IMR-90 (cell line): ENCODE data around the gene ARRDC2. TPM values are rescaled to one million over a fixed set of nuclear protein-coding genes. Genes with fewer than 3 reads are reported as not detected.
"Not testable (repeated sequence)": the region's sequence is repeated elsewhere in the genome, so short reads cannot be mapped to it uniquely, and the experiment has no call there.

Source experiments
- ATAC-seq: fragments of 200-7000 bp; cut with Tn5 transposase; 2 replicates; pipeline ENCODE4 v1.9.1; 2020; ENCODE audit warnings: low read depth, mild to moderate bottlenecking, moderate library complexity
- BruUV-seq: library from RNA; stranded (reverse); fragments of 400-500 nt; replicated peaks from 2 replicates; lab custom pipeline; 2021; lab: Mats Ljungman, UMichigan
- CTCF ChIA-PET: fragments of 300-600 bp; formaldehyde crosslinking; extraction: SDS; loops from one replicate; lab custom pipeline; 2021; ENCODE audit warnings: antibody characterized with exemption; lab: Yijun Ruan, JAX
- POLR2A ChIA-PET: fragments of 300-600 bp; sonication (Branson Sonifier 250); formaldehyde crosslinking; loops from one replicate; lab custom pipeline; 2022; ENCODE audit warnings: antibody characterized with exemption; ENCODE audit not compliant: unreplicated experiment; lab: Charles Lee
- DNase-seq: peaks from one replicate; pipeline ENCODE4 v3.0.0; 2013
- H2AFZ ChIP-seq: replicated peaks from 2 replicates; pipeline ENCODE3; 2013; ENCODE audit warnings: low read length, mild to moderate bottlenecking; ENCODE audit not compliant: poor library complexity
- H2AK5ac ChIP-seq: 2 replicates; pipeline ENCODE4 v1.6.1; 2013; ENCODE audit warnings: low read depth, low read length, inconsistent platforms
- H2AK9ac ChIP-seq: replicated peaks from 2 replicates; pipeline ENCODE3; 2013; ENCODE audit warnings: mild to moderate bottlenecking, low read depth, low read length, moderate library complexity; ENCODE audit not compliant: poor library complexity
- H2BK120ac ChIP-seq: 2 replicates; pipeline ENCODE4 v1.6.1; 2013; ENCODE audit warnings: low read depth, low read length, inconsistent platforms
- H2BK15ac ChIP-seq: 3 replicates; pipeline ENCODE4 v1.6.1; 2013; ENCODE audit warnings: low read depth, low read length, inconsistent platforms
- H2BK20ac ChIP-seq: 2 replicates; pipeline ENCODE4 v1.6.1; 2013; ENCODE audit warnings: low read depth, mild to moderate bottlenecking, inconsistent platforms, low read length, moderate library complexity
- H2BK5ac ChIP-seq: 2 replicates; pipeline ENCODE4 v1.6.1; 2013; ENCODE audit warnings: mild to moderate bottlenecking, low read depth, low read length, inconsistent platforms; ENCODE audit not compliant: poor library complexity, severe bottlenecking
- H3K14ac ChIP-seq: replicated peaks from 2 replicates; pipeline ENCODE4 v1.6.1; 2013; ENCODE audit warnings: low read depth, low read length, inconsistent platforms
- H3K18ac ChIP-seq: 2 replicates; pipeline ENCODE4 v1.6.1; 2013; ENCODE audit warnings: low read depth, low read length, control low read depth
- H3K23ac ChIP-seq: 2 replicates; pipeline ENCODE4 v1.6.1; 2013; ENCODE audit warnings: low read depth, low read length, inconsistent platforms
- H3K27ac ChIP-seq: 2 replicates; pipeline ENCODE4 v1.5.1; 2013; ENCODE audit warnings: mild to moderate bottlenecking, control low read depth, low read length; ENCODE audit not compliant: insufficient read depth
- H3K27me3 ChIP-seq: 2 replicates; pipeline ENCODE4 v1.6.1; 2013; ENCODE audit warnings: low read length; ENCODE audit not compliant: control insufficient read depth, insufficient read depth
- H3K36me3 ChIP-seq: 2 replicates; pipeline ENCODE4 v1.6.1; 2013; ENCODE audit warnings: low read length, mixed read lengths; ENCODE audit not compliant: control insufficient read depth, insufficient read depth
- H3K4ac ChIP-seq: 2 replicates; pipeline ENCODE4 v1.6.1; 2013; ENCODE audit warnings: low read depth, low read length, inconsistent platforms
- H3K4me1 ChIP-seq: 2 replicates; pipeline ENCODE4 v1.6.1; 2013; ENCODE audit warnings: low read length, mixed read lengths; ENCODE audit not compliant: control insufficient read depth, insufficient read depth
- H3K4me2 ChIP-seq: 2 replicates; pipeline ENCODE4 v1.6.1; 2013; ENCODE audit warnings: low read depth, mild to moderate bottlenecking, control low read depth, low read length, moderate library complexity
- H3K4me3 ChIP-seq: 2 replicates; pipeline ENCODE4 v1.5.1; 2013; ENCODE audit warnings: low read depth, mild to moderate bottlenecking, control low read depth, low read length, moderate library complexity; ENCODE audit not compliant: insufficient read depth
- H3K56ac ChIP-seq: 2 replicates; pipeline ENCODE4 v1.6.1; 2013; ENCODE audit warnings: low read length, inconsistent platforms; ENCODE audit not compliant: insufficient read depth; ENCODE audit errors: extremely low read depth
- H3K79me1 ChIP-seq, 2 experiments: 2 replicates each; pipeline ENCODE4 v1.6.1; 2013; ENCODE audit warnings: low read length in 2 of 2, inconsistent platforms in 1 of 2, low read depth in 1 of 2
- H3K9ac ChIP-seq: 2 replicates; pipeline ENCODE4 v1.6.1; 2013; ENCODE audit warnings: low read depth, low read length, control low read depth
- H3K9me1 ChIP-seq: 2 replicates; pipeline ENCODE4 v1.6.1; 2013; ENCODE audit warnings: low read length, inconsistent platforms; ENCODE audit not compliant: insufficient read depth
- H3K9me3 ChIP-seq: 2 replicates; pipeline ENCODE4 v1.6.1; 2013; ENCODE audit warnings: low read length; ENCODE audit not compliant: control insufficient read depth, insufficient read depth
- H4K20me1 ChIP-seq: 2 replicates; pipeline ENCODE4 v1.6.1; 2013; ENCODE audit warnings: low read length, inconsistent platforms; ENCODE audit not compliant: insufficient read depth
- H4K5ac ChIP-seq: 2 replicates; pipeline ENCODE4 v1.6.1; 2013; ENCODE audit warnings: mild to moderate bottlenecking, low read depth, low read length, control low read depth
- H4K8ac ChIP-seq, 2 experiments: 2 replicates each; pipeline ENCODE4 v1.6.1; 2013; ENCODE audit warnings: low read depth in 2 of 2, low read length in 2 of 2, control low read depth in 1 of 2, inconsistent platforms in 1 of 2
- H4K91ac ChIP-seq: 2 replicates; pipeline ENCODE4 v1.6.1; 2013; ENCODE audit warnings: low read depth, low read length, inconsistent platforms; ENCODE audit not compliant: insufficient read depth
- WGBS, 2 experiments: methylation state at CpG; one replicate each; pipeline versions ENCODE4 v1.1.5 to v1.1.7; 2013; ENCODE audit warnings: missing lambda C conversion rate in 2 of 2; ENCODE audit not compliant: insufficient read length in 1 of 2; ENCODE audit errors: extremely low coverage in 2 of 2; 5-methylcytosine and 5-hydroxymethylcytosine counted together
- dilution Hi-C: fragments of 300-500 bp; cut with HindIII; formaldehyde crosslinking; loops from one replicate; pipeline ENCODE4 v1.14.3; 2018; ENCODE audit warnings: low sequenced_read_pairs; ENCODE audit not compliant: unreplicated experiment
- in situ Hi-C: fragments of 300-500 bp; cut with MboI; formaldehyde crosslinking; loops from 3 replicates; pipeline ENCODE4 v1.14.3; 2019; ENCODE audit warnings: low sequenced_read_pairs, inconsistent platforms, mixed read lengths
- intact Hi-C: fragments of 100-400 bp; cut with micrococcal nuclease; formaldehyde crosslinking; loops from 2 replicates; pipeline ENCODE4 v1.10.0; 2022
- polyA plus RNA-seq, 3 experiments: library from polyadenylated mRNA; depleted of rRNA; stranded (reverse); fragments of >200 nt; gene quantifications; 2 replicates each; pipeline ENCODE4 v1.2.3, GENCODE V29; 2012; ENCODE audit warnings: low replicate concordance in 1 of 3
- total RNA-seq: library from RNA; depleted of rRNA; stranded (reverse); fragments of >200 nt; gene quantifications from 2 replicates; pipeline ENCODE4 v1.2.3, GENCODE V29; 2012

Gene ARRDC2
- total and polyA plus RNA-seq, 2 of the 4 experiments (the other 2 are of a cell fraction) = 1.4 to 4.9 TPM

DNA sequence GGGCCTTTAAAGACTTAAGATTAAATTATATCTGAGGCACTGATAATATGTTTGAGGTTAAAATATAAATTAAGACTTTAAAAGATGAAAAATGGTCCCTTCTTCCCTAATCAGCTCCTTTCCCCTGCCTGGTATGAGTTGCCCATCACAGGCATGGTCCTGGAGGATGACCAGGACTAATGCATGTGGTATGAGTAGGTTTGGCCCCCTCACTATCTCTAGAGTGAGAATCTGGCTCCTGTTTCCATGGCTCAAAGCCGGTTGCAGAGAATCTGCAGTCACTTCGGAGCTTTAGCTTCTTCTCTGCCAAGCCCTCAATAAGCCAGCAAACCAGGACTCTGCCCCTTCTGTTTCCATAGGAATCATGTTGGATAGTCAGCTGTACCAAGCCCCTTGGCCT is 24.1 kb downstream of the ARRDC2 start:
- in situ Hi-C loops, H3K18ac ChIP-seq, ATAC-seq, H3K9me3 ChIP-seq, H4K5ac ChIP-seq, DNase-seq, H3K56ac ChIP-seq, H4K20me1 ChIP-seq, H3K4me2 ChIP-seq, H3K9ac ChIP-seq, H2BK5ac ChIP-seq, H2AK9ac ChIP-seq, dilution Hi-C loops, BruUV-seq, H3K79me1 ChIP-seq, H2BK20ac ChIP-seq, H2AFZ ChIP-seq, H3K27ac ChIP-seq, H4K91ac ChIP-seq, H3K4me3 ChIP-seq, intact Hi-C loops, H3K36me3 ChIP-seq, H3K23ac ChIP-seq, H3K27me3 ChIP-seq, CTCF ChIA-PET, H3K4me1 ChIP-seq, H3K9me1 ChIP-seq, POLR2A ChIA-PET, H4K8ac ChIP-seq, H2AK5ac ChIP-seq, H3K4ac ChIP-seq, H2BK120ac ChIP-seq, H3K14ac ChIP-seq, H2BK15ac ChIP-seq: not testable (repeated sequence)
- WGBS, 2 experiments = no CpG with 5 or more reads among the region's 2 CpGs
